K562 (cell line): Measurements from ENCODE around the gene PHKB. TPM values are rescaled to one million over a fixed set of nuclear protein-coding genes. Genes with fewer than 3 reads are reported as not detected.

Experiments used
- ARHGAP35 ChIP-seq: fragments of 450-650 bp; IDR thresholded peaks from 2 replicates; pipeline ENCODE4 v1.6.1; 2018; ENCODE audit not compliant: partially characterized antibody
- ATF3 ChIP-seq, 2 experiments: fragments of 450-650 bp in 1 of 2; sonication (generic) in 1 of 2; formaldehyde crosslinking in 1 of 2; IDR thresholded peaks in 1 of 2; conservative IDR thresholded peaks in 1 of 2; 2 replicates each; pipeline versions ENCODE4 v1.6.1 to v1.8.1; 2016 to 2023; ENCODE audit warnings: mild to moderate bottlenecking in 2 of 2, moderate library complexity in 2 of 2, inconsistent platforms in 1 of 2, missing genetic modification reagents in 1 of 2
- CBFB ChIP-seq: sonication (generic); formaldehyde crosslinking; IDR thresholded peaks from 2 replicates; pipeline ENCODE4 v1.4.0; 2020; ENCODE audit warnings: mild to moderate bottlenecking, missing genetic modification reagents
- CHD1 ChIP-seq: fragments of 200-600 bp; sonication (generic); IDR thresholded peaks from one replicate; pipeline ENCODE4 v1.6.1; 2012; ENCODE audit warnings: mild to moderate bottlenecking, moderate library complexity, low read length, inconsistent platforms
- GABPB2 ChIP-seq: fragments of 250-450 bp; sonication (Bioruptor Pico); conservative IDR thresholded peaks from 2 replicates; pipeline ENCODE4 v1.5.1; 2021; ENCODE audit warnings: mild to moderate bottlenecking
- IRF2 ChIP-seq: sonication (generic); formaldehyde crosslinking; IDR thresholded peaks from 2 replicates; pipeline ENCODE4 v1.8.1; 2022; ENCODE audit warnings: mild to moderate bottlenecking, missing genetic modification reagents
- JUN ChIP-seq, 2 experiments: sonication (generic) in 1 of 2; formaldehyde crosslinking in 1 of 2; IDR thresholded peaks; 2 replicates each; pipeline versions ENCODE4 v1.6.1 to v1.8.0; 2012 to 2022; ENCODE audit warnings: borderline replicate concordance in 2 of 2, mild to moderate bottlenecking in 2 of 2, improper control_type of control experiment in 1 of 2, low read depth in 1 of 2, low read length in 1 of 2, missing genetic modification reagents in 1 of 2
- MCM2 ChIP-seq: fragments of 450-650 bp; IDR thresholded peaks from 2 replicates; pipeline ENCODE4 v1.6.1; 2017; ENCODE audit warnings: low read depth, mild to moderate bottlenecking
- MCM3 ChIP-seq: fragments of 450-650 bp; IDR thresholded peaks from 2 replicates; pipeline ENCODE4 v1.6.1; 2016
- MTA2 ChIP-seq: fragments of 450-650 bp; IDR thresholded peaks from 2 replicates; pipeline ENCODE4 v1.6.1; 2016; ENCODE audit warnings: low read depth
- NFIC ChIP-seq: fragments of 450-650 bp; IDR thresholded peaks from 2 replicates; pipeline ENCODE4 v1.6.1; 2017; ENCODE audit warnings: mild to moderate bottlenecking, inconsistent platforms
- RBBP5 ChIP-seq: fragments of 200-600 bp; sonication (generic); IDR thresholded peaks from 2 replicates; pipeline ENCODE4 v1.6.1; 2012; ENCODE audit warnings: borderline replicate concordance, mild to moderate bottlenecking, low read length, control low read depth, inconsistent platforms; ENCODE audit not compliant: insufficient read depth, poor library complexity, severe bottlenecking
- RBFOX2 ChIP-seq: fragments of 200-400 bp; formaldehyde crosslinking; IDR thresholded peaks from 2 replicates; pipeline ENCODE4 v1.6.1; 2017; ENCODE audit warnings: low read depth, mild to moderate bottlenecking, low read length, moderate library complexity
- RBM14 ChIP-seq: fragments of 200-400 bp; formaldehyde crosslinking; IDR thresholded peaks from 2 replicates; pipeline ENCODE4 v1.6.1; 2018; ENCODE audit warnings: low read depth, mild to moderate bottlenecking, low read length, moderate library complexity, borderline replicate concordance; ENCODE audit not compliant: insufficient read depth
- SMAD3 ChIP-seq: fragments of 450-650 bp; formaldehyde crosslinking; conservative IDR thresholded peaks from 2 replicates; pipeline ENCODE4 v1.4.0; 2020; ENCODE audit warnings: mild to moderate bottlenecking
- SMARCA5 ChIP-seq: fragments of 450-650 bp; IDR thresholded peaks from 2 replicates; pipeline ENCODE4 v1.6.1; 2016
- TBP ChIP-seq: optimal IDR thresholded peaks from 2 replicates; pipeline ENCODE3; 2011; ENCODE audit warnings: low read depth, low read length, improper control_type of control experiment
- TCF3 ChIP-seq: sonication (generic); formaldehyde crosslinking; IDR thresholded peaks from 2 replicates; pipeline ENCODE4 v1.4.0; 2020; ENCODE audit warnings: mild to moderate bottlenecking, missing genetic modification reagents
- TCF7 ChIP-seq: sonication (generic); IDR thresholded peaks from 2 replicates; pipeline ENCODE4 v1.6.1; 2016; ENCODE audit warnings: antibody characterized with exemption, borderline replicate concordance
- TOE1 ChIP-seq, 2 experiments: fragments of 450-650 bp in 1 of 2; sonication (generic) in 1 of 2; formaldehyde crosslinking in 1 of 2; IDR thresholded peaks; 2 replicates each; pipeline versions ENCODE4 v1.7.1 to v1.8.0; 2016 to 2022; ENCODE audit warnings: borderline replicate concordance in 2 of 2, mild to moderate bottlenecking in 2 of 2, antibody characterized with exemption in 1 of 2, inconsistent platforms in 1 of 2, low read depth in 1 of 2, missing genetic modification reagents in 1 of 2, moderate library complexity in 1 of 2
- TRIM24 ChIP-seq, 2 experiments: fragments of 450-650 bp; IDR thresholded peaks; 2 replicates each; pipeline ENCODE4 v1.6.1; 2016
- ZBED1 ChIP-seq: IDR thresholded peaks from 2 replicates; pipeline ENCODE4 v1.6.1; 2014
- polyA plus RNA-seq, 8 experiments: library from polyadenylated mRNA; depleted of rRNA in 4 of 8; stranded (reverse) in 5 of 8; unstranded in 3 of 8; fragments of >200 nt; fragmentation: Nextera tagmentation in 2 of 8; fragmentation: Illumina TruSeq in 1 of 8; extraction: Ambion mirVana in 2 of 8; extraction: Trizol in 1 of 8; gene quantifications; 2 replicates each; pipeline versions ENCODE4 v1.2.1 to v1.2.3, GENCODE V29; 2011 to 2014; ENCODE audit warnings: inconsistent platforms in 1 of 8, missing spikeins in 1 of 8
- total RNA-seq, 7 experiments: library from RNA; depleted of rRNA in 6 of 7; stranded (reverse); fragments of >200 nt in 6 of 7; fragmentation: Illumina TruSeq in 2 of 7; extraction: Trizol in 2 of 7; gene quantifications; 2 replicates each; pipeline versions ENCODE4 v1.2.1 to v1.2.3, GENCODE V29; 2011 to 2021; ENCODE audit warnings: low replicate concordance in 1 of 7
- TF ChIP-seq, protein P1 (sequence below): sonication (generic); formaldehyde crosslinking; IDR thresholded peaks from 2 replicates; pipeline ENCODE4 v1.4.0; 2020; ENCODE audit warnings: mild to moderate bottlenecking, missing genetic modification reagents

PHKB gene
- total and polyA plus RNA-seq, 9 of the 15 experiments (the other 6 are each of a cell fraction or from before 2014, with no cell fraction given): 24.7 to 92.3 (median 67.0) TPM

DNA sequence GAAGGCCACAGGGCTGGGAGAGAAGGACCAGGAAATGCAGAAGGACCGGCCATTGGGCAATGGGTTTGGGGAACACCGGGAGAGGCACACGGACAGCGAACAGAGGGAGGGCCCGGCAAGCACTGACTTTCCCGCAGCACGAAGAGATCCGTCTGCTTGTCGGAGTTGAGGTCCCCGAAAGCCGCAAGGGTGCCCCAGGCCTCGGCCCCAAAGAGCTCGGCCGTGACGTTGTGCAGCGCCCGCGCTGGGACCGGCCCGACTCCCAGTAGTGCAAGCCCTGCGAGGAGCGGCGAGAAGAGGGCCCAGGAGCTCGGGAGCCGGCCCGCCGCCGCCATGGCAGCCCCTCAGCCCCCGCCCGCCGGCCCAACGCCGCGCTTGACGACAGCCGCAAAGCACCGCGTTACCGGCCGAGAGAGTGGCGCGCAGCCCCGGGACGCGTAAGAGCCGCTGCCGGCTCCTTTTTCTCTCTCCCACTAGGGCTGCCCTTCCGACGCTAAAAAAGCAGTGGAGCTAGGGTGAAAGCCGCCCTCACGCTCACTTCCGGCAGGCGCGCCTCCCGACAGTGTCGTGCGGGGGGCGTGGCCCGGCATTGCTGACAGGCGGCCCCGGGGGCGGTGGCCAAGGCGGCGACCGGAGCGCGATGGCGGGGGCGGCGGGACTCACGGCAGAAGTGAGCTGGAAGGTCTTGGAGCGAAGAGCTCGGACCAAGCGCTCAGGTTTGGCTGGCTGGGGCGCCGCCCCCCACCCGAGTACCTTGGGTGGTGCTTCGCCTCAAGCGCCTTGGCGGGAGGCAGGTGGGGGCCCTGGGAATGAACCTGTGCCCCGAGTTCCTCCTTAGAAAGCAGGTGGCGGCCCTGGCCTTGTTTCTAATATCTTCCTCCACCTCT is at the start of gene PHKB, which contains the start of gene ITFG1 (continued):
- no peak for TF ChIP-seq RBM14
- no peak for TF ChIP-seq TRIM24 (IDR thresholded peaks at IDR 0.05)
- TF ChIP-seq TBP: peak; percentile 92
- TF ChIP-seq MCM2: no peak
- no peak for TF ChIP-seq TCF3 (CRISPR knock-in tag)
- TF ChIP-seq CHD1: peak; percentile 66
- TF ChIP-seq TCF7: no peak
- peak; percentile 92 for TF ChIP-seq RBBP5
- TF ChIP-seq GABPB2: no peak
- TF ChIP-seq MTA2: no peak
- no peak for TF ChIP-seq CBFB (CRISPR knock-in tag)
- TF ChIP-seq ARHGAP35: no peak
- no peak for TF ChIP-seq ATF3 (IDR thresholded peaks at IDR 0.05)
- no peak for TF ChIP-seq ATF3 (CRISPR knock-in tag; conservative IDR thresholded peaks at IDR 0.05)
- peak; percentile 21; the same call in 1 of the 2 replicates for TF ChIP-seq JUN (IDR thresholded peaks at IDR 0.05; ENCODE audit: borderline replicate concordance, low read depth, low read length)
- no peak for TF ChIP-seq JUN (CRISPR knock-in tag; IDR thresholded peaks at IDR 0.05; ENCODE audit: borderline replicate concordance)
- TF ChIP-seq NFIC: no peak; the same call in 1 of the 2 replicates
- peak; percentile 29; the same call in 1 of the 2 replicates for TF ChIP-seq ZBED1
- TF ChIP-seq IRF2: no peak
- TF ChIP-seq TOE1 (IDR thresholded peaks at IDR 0.05; ENCODE audit: borderline replicate concordance): 0 out of 2 replicates have a peak, but pooled peaks have one; percentile 17
- no peak for TF ChIP-seq TOE1 (CRISPR knock-in tag; IDR thresholded peaks at IDR 0.05; ENCODE audit: borderline replicate concordance, low read depth)
- TF ChIP-seq RBFOX2: peak; percentile 97
- no peak for TF ChIP-seq SMARCA5
- TF ChIP-seq SMAD3 (CRISPR knock-in tag): 0 out of 2 replicates have a peak, but pooled peaks have one; percentile 8
- no peak for TF ChIP-seq MCM3
- TF ChIP-seq, protein P1, sequence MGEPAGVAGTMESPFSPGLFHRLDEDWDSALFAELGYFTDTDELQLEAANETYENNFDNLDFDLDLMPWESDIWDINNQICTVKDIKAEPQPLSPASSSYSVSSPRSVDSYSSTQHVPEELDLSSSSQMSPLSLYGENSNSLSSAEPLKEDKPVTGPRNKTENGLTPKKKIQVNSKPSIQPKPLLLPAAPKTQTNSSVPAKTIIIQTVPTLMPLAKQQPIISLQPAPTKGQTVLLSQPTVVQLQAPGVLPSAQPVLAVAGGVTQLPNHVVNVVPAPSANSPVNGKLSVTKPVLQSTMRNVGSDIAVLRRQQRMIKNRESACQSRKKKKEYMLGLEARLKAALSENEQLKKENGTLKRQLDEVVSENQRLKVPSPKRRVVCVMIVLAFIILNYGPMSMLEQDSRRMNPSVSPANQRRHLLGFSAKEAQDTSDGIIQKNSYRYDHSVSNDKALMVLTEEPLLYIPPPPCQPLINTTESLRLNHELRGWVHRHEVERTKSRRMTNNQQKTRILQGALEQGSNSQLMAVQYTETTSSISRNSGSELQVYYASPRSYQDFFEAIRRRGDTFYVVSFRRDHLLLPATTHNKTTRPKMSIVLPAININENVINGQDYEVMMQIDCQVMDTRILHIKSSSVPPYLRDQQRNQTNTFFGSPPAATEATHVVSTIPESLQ (CRISPR knock-in tag): 0 out of 2 replicates have a peak, but pooled peaks have one; percentile 69
